Loucy (cell line): ENCODE measurements around the gene APOL5.

Source experiments
- H2AFZ ChIP-seq: fragments of 200-600 bp; sonication (generic); 2 replicates; pipeline ENCODE4 v1.6.0; 2016; ENCODE audit warnings: antibody characterized with exemption, mild to moderate bottlenecking, low read length, moderate library complexity
- H3F3A ChIP-seq: fragments of 200-600 bp; 2 replicates; pipeline ENCODE4 v1.6.0; 2016; ENCODE audit warnings: antibody characterized with exemption, low read depth, mild to moderate bottlenecking
- H3K27me3 ChIP-seq: fragments of 200-600 bp; sonication (generic); 2 replicates; pipeline ENCODE4 v1.6.1; 2014; ENCODE audit warnings: low read length, mild to moderate bottlenecking; ENCODE audit not compliant: insufficient read depth, poor library complexity, severe bottlenecking
- H3K36me3 ChIP-seq: fragments of 200-600 bp; sonication (generic); 2 replicates; pipeline ENCODE4 v1.6.1; 2016; ENCODE audit warnings: low read length; ENCODE audit not compliant: insufficient read depth
- H3K4me1 ChIP-seq: fragments of 200-600 bp; sonication (generic); 2 replicates; pipeline ENCODE4 v1.5.1; 2014; ENCODE audit warnings: low read length, mild to moderate bottlenecking; ENCODE audit not compliant: insufficient read depth, poor library complexity, severe bottlenecking
- H3K4me2 ChIP-seq: fragments of 200-600 bp; sonication (generic); 2 replicates; pipeline ENCODE4 v1.6.0; 2014; ENCODE audit warnings: antibody characterized with exemption, low read length, low read depth, mild to moderate bottlenecking; ENCODE audit not compliant: poor library complexity, severe bottlenecking
- H3K4me3 ChIP-seq: fragments of 200-600 bp; sonication (generic); 2 replicates; pipeline ENCODE4 v1.5.1; 2014; ENCODE audit warnings: low read length, mild to moderate bottlenecking, mixed read lengths; ENCODE audit not compliant: poor library complexity, severe bottlenecking
- H3K79me2 ChIP-seq: fragments of 200-600 bp; sonication (generic); 2 replicates; pipeline ENCODE4 v1.6.1; 2014; ENCODE audit warnings: low read length; ENCODE audit not compliant: insufficient read depth
- H3K9ac ChIP-seq: fragments of 200-600 bp; sonication (generic); 2 replicates; pipeline ENCODE4 v1.6.0; 2014; ENCODE audit warnings: mild to moderate bottlenecking, low read depth, low read length, moderate library complexity; ENCODE audit not compliant: poor library complexity, severe bottlenecking
- H3K9me2 ChIP-seq: fragments of 200-600 bp; sonication (generic); replicated peaks from 2 replicates; pipeline ENCODE4 v1.6.1; 2016; ENCODE audit warnings: low read depth, low read length, mixed read lengths
- H3K9me3 ChIP-seq: fragments of 200-600 bp; sonication (generic); 2 replicates; pipeline ENCODE4 v1.6.1; 2014; ENCODE audit warnings: mild to moderate bottlenecking, antibody characterized with exemption, low read length, low read depth; ENCODE audit not compliant: insufficient read depth
- H4K20me1 ChIP-seq: fragments of 200-600 bp; sonication (generic); 2 replicates; pipeline ENCODE4 v1.6.0; 2014; ENCODE audit warnings: antibody characterized with exemption, low read length, mild to moderate bottlenecking; ENCODE audit not compliant: insufficient read depth, poor library complexity, severe bottlenecking
- CTCF ChIP-seq: fragments of 200-600 bp; sonication (generic); conservative IDR thresholded peaks from 2 replicates; pipeline ENCODE4 v1.5.1; 2014; ENCODE audit warnings: mild to moderate bottlenecking, antibody characterized with exemption, low read length
- EZH2phosphoT487 ChIP-seq: fragments of 200-600 bp; IDR thresholded peaks from 2 replicates; pipeline ENCODE4 v1.6.1; 2018; ENCODE audit warnings: antibody characterized with exemption, mild to moderate bottlenecking, moderate library complexity, borderline replicate concordance

APOL5 gene

GRCh38 chr22:35708453-35708852 is 9.2 kb upstream of the APOL5 start:
- H3K9me3 ChIP-seq: 0 out of 2 replicates have a peak, but pooled peaks cover 3% of the 10 kb centered on the region
- no peaks in the 10 kb centered on the region for H3K9me2 ChIP-seq
- H4K20me1 ChIP-seq: no peaks in the 10 kb centered on the region
- no peak for TF ChIP-seq CTCF
- TF ChIP-seq EZH2phosphoT487: no peak
- no peaks in the 10 kb centered on the region for H3K79me2 ChIP-seq
- H3K4me2 ChIP-seq: no peak overlapping the region
- no peaks in the 10 kb centered on the region for H3K27me3 ChIP-seq
- H3K9ac ChIP-seq: no peak overlapping the region
- no peak overlapping the region for H2AFZ ChIP-seq
- H3K4me3 ChIP-seq: no peak overlapping the region
- H3K36me3 ChIP-seq: no peaks in the 10 kb centered on the region
- H3F3A ChIP-seq: no peaks in the 10 kb centered on the region
- H3K4me1 ChIP-seq: no peaks in the 10 kb centered on the region

- no peaks in the 10 kb centered on the region for H3K36me3 ChIP-seq
- H3K4me1 ChIP-seq: no peaks in the 10 kb centered on the region
- H3K9ac ChIP-seq: no peak overlapping the region
- no peak overlapping the region for H3K4me3 ChIP-seq
- H3K79me2 ChIP-seq: no peaks in the 10 kb centered on the region
- no peaks in the 10 kb centered on the region for H4K20me1 ChIP-seq
- 0 out of 2 replicates have a peak, but pooled peaks cover 3% of the 10 kb centered on the region for H3K9me3 ChIP-seq
- no peak overlapping the region for H3K4me2 ChIP-seq
- H3F3A ChIP-seq: no peaks in the 10 kb centered on the region
- no peaks in the 10 kb centered on the region for H3K27me3 ChIP-seq
- no peak overlapping the region for H2AFZ ChIP-seq
- no peaks in the 10 kb centered on the region for H3K9me2 ChIP-seq
- TF ChIP-seq CTCF: no peak
- TF ChIP-seq EZH2phosphoT487: no peak
Observed at GRCh38 chr22:35708917-35709316, 8.8 kb upstream of the APOL5 start.

- Histone ChIP-seq H3K9ac (no peak overlapping the region), H3K4me1 (no peaks in the 10 kb centered on the region), H3K4me2 (no peak overlapping the region), H3K4me3 (no peak overlapping the region), H3K9me2 (no peaks in the 10 kb centered on the region), H3F3A (no peaks in the 10 kb centered on the region), H2AFZ (no peak overlapping the region), H4K20me1 (no peaks in the 10 kb centered on the region), H3K9me3 (0 out of 2 replicates have a peak, but pooled peaks cover 3% of the 10 kb centered on the region), H3K79me2 (no peaks in the 10 kb centered on the region), H3K27me3 (no peaks in the 10 kb centered on the region), H3K36me3 (no peaks in the 10 kb centered on the region)
- TF ChIP-seq CTCF (no peak), EZH2phosphoT487 (no peak)
Observed at GRCh38 chr22:35711336-35711735, 6.3 kb upstream of the APOL5 start.
